ENCODE measurements around the gene CAPN14.
"Not testable (repeated sequence)": the region's sequence is repeated elsewhere in the genome, so short reads cannot be mapped to it uniquely, and the experiment has no call there.

The CAPN14 gene

DNA sequence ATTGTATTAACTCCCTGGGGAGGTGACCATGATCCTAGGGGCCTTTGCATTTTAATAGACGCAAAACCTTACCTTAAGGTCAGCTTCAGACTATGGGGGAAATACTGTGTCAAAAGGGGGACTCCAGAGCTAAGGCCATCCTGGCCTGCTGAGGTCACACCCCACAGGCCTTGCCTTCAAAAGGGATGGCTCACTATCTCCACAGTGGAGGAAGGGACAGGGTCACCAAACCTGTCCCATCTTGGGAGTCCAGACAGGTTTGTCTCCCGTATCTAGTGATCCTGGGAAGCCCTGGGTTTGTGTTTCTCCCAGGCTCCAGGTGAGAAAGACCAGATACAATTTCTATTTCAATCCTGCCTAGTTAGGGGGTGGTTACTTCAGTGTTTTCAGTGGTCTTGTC, 24.9 kb downstream of the CAPN14 start:
- Histone ChIP-seq H3K27ac (no peak overlapping the region), H3K27me3 (no peaks in the 10 kb centered on the region), H3K9me3 (no peaks in the 10 kb centered on the region), H3K36me3 (no peaks in the 10 kb centered on the region), H3K4me3 (ENCODE audit: low read depth in 1 of 2, low read length in 1 of 2) (no peak overlapping the region), H3K4me1 (ENCODE audit: control insufficient read depth in 1 of 2, insufficient read depth in 1 of 2, low read depth in 1 of 2, low read length in 1 of 2) (no peaks in the 10 kb centered on the region)
- TF ChIP-seq, protein P1, sequence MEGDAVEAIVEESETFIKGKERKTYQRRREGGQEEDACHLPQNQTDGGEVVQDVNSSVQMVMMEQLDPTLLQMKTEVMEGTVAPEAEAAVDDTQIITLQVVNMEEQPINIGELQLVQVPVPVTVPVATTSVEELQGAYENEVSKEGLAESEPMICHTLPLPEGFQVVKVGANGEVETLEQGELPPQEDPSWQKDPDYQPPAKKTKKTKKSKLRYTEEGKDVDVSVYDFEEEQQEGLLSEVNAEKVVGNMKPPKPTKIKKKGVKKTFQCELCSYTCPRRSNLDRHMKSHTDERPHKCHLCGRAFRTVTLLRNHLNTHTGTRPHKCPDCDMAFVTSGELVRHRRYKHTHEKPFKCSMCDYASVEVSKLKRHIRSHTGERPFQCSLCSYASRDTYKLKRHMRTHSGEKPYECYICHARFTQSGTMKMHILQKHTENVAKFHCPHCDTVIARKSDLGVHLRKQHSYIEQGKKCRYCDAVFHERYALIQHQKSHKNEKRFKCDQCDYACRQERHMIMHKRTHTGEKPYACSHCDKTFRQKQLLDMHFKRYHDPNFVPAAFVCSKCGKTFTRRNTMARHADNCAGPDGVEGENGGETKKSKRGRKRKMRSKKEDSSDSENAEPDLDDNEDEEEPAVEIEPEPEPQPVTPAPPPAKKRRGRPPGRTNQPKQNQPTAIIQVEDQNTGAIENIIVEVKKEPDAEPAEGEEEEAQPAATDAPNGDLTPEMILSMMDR (IDR thresholded peaks at IDR 0.05) = no peak

DNA sequence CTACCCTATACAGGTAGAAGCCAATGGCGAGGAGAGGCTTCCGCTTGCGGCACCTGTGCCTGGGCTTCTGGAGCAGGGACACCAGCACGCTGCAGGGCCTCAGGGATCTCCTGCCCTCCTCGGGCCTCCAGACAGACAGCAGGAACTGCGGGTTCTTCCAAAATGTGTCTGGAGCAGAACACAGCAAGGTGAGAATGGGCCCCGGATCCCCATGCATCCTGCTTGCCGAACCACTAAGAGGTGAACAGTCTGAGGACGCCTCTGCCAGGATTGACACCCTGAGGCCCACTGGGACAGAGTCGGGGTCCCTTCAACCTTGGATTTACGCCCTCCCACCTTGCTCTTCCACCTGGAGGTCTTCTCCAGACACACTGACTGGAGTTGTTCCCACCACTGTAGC, 25.4 kb downstream of the CAPN14 start:
- TF ChIP-seq, protein P1 (IDR thresholded peaks at IDR 0.05) = no peak
- Histone ChIP-seq H3K4me3 (ENCODE audit: low read depth in 1 of 2, low read length in 1 of 2) (no peak overlapping the region), H3K4me1 (ENCODE audit: control insufficient read depth in 1 of 2, insufficient read depth in 1 of 2, low read depth in 1 of 2, low read length in 1 of 2) (no peaks in the 10 kb centered on the region), H3K9me3 (no peaks in the 10 kb centered on the region), H3K36me3 (no peaks in the 10 kb centered on the region), H3K27ac (no peak overlapping the region), H3K27me3 (no peaks in the 10 kb centered on the region)

GRCh38 chr2:31190188-31190587, 27.1 kb downstream of the CAPN14 start:
- no peaks in the 10 kb centered on the region for H3K9me3 ChIP-seq
- H3K27me3 ChIP-seq = no peaks in the 10 kb centered on the region
- H3K4me3 ChIP-seq (ENCODE audit: low read depth in 1 of 2, low read length in 1 of 2) = no peak overlapping the region
- no peaks in the 10 kb centered on the region for H3K36me3 ChIP-seq
- no peaks in the 10 kb centered on the region for H3K4me1 ChIP-seq (ENCODE audit: control insufficient read depth in 1 of 2, insufficient read depth in 1 of 2, low read depth in 1 of 2, low read length in 1 of 2)
- TF ChIP-seq, protein P1 (IDR thresholded peaks at IDR 0.05) = no peak
- H3K27ac ChIP-seq = no peak overlapping the region

DNA sequence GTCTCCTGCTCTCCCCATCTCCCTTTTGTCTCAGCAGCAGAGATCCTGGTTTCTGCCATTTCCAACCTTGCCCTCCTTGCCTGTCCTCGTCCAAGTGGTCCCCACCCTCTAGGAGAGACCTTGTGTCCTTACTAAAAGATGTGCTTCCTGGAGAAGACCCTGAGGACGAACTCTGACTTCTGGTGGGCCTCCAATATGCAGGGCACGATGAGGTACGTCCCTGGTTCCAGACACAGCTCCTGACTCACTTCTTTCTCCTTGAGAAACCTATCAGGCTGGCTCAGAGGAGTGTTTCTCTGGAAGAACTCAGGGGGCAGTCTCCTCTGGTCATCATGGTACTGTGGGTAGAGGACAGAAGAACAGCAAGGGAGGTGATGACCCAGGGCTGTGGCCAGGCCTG, 28.2 kb downstream of the CAPN14 start:
- Histone ChIP-seq H3K27me3 (no peaks in the 10 kb centered on the region), H3K4me3 (ENCODE audit: low read depth in 1 of 2, low read length in 1 of 2) (no peak overlapping the region), H3K27ac (no peak overlapping the region), H3K4me1 (ENCODE audit: control insufficient read depth in 1 of 2, insufficient read depth in 1 of 2, low read depth in 1 of 2, low read length in 1 of 2) (no peaks in the 10 kb centered on the region), H3K9me3 (no peaks in the 10 kb centered on the region), H3K36me3 (no peaks in the 10 kb centered on the region)
- TF ChIP-seq, protein P1 (IDR thresholded peaks at IDR 0.05) = no peak

- no peaks in the 10 kb centered on the region for H3K4me1 ChIP-seq (ENCODE audit: control insufficient read depth in 1 of 2, insufficient read depth in 1 of 2, low read depth in 1 of 2, low read length in 1 of 2)
- H3K36me3 ChIP-seq = no peaks in the 10 kb centered on the region
- TF ChIP-seq, protein P1 (IDR thresholded peaks at IDR 0.05) = no peak
- H3K4me3 ChIP-seq (ENCODE audit: low read depth in 1 of 2, low read length in 1 of 2) = no peak overlapping the region
- H3K9me3 ChIP-seq = no peaks in the 10 kb centered on the region
- no peak overlapping the region for H3K27ac ChIP-seq
- no peaks in the 10 kb centered on the region for H3K27me3 ChIP-seq
These were observed 29.2 kb downstream of the CAPN14 start for GRCh38 chr2:31188131-31188530.

DNA sequence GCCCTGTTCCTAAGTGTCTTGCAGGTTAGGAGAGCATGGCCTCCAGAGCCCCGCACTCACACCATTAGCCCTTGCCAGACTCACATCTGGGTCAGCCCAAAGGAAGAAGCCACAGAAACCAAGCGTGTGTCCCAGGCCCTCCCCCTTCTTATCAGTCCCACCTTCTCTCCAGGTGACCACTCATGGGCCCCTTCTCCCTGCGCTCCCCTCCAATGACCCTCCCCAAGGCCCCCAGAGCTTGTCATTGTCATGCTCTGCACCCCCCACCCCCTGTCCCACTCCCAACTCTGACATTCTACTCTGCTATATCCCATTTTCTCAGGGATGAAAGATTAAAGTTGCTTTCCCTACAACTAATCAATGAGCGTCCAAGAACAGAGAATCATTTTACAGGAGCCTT, 30.1 kb downstream of the CAPN14 start:
- Histone ChIP-seq H3K27me3 (no peaks in the 10 kb centered on the region), H3K4me1 (ENCODE audit: control insufficient read depth in 1 of 2, insufficient read depth in 1 of 2, low read depth in 1 of 2, low read length in 1 of 2) (no peaks in the 10 kb centered on the region), H3K27ac (no peak overlapping the region), H3K9me3 (no peaks in the 10 kb centered on the region), H3K36me3 (no peaks in the 10 kb centered on the region), H3K4me3 (ENCODE audit: low read depth in 1 of 2, low read length in 1 of 2) (no peak overlapping the region)
- TF ChIP-seq, protein P1 (IDR thresholded peaks at IDR 0.05) = no peak

- H3K27me3 ChIP-seq; H3K4me3 ChIP-seq (ENCODE audit: low read depth in 1 of 2, low read length in 1 of 2); H3K4me1 ChIP-seq (ENCODE audit: control insufficient read depth in 1 of 2, insufficient read depth in 1 of 2, low read depth in 1 of 2, low read length in 1 of 2): not testable (repeated sequence)
These were observed 33.3 kb downstream of the CAPN14 start for GRCh38 chr2:31183973-31184372.

More at GRCh38 chr2:31183973-31184372, 33.3 kb downstream of the CAPN14 start:
- H3K27ac ChIP-seq, H3K36me3 ChIP-seq, H3K9me3 ChIP-seq: not testable (repeated sequence)
